ENCODE data around the gene NPFFR2.
"Not testable (repeated sequence)": the region's sequence is repeated elsewhere in the genome, so short reads cannot be mapped to it uniquely, and the experiment has no call there.

The NPFFR2 gene

DNA sequence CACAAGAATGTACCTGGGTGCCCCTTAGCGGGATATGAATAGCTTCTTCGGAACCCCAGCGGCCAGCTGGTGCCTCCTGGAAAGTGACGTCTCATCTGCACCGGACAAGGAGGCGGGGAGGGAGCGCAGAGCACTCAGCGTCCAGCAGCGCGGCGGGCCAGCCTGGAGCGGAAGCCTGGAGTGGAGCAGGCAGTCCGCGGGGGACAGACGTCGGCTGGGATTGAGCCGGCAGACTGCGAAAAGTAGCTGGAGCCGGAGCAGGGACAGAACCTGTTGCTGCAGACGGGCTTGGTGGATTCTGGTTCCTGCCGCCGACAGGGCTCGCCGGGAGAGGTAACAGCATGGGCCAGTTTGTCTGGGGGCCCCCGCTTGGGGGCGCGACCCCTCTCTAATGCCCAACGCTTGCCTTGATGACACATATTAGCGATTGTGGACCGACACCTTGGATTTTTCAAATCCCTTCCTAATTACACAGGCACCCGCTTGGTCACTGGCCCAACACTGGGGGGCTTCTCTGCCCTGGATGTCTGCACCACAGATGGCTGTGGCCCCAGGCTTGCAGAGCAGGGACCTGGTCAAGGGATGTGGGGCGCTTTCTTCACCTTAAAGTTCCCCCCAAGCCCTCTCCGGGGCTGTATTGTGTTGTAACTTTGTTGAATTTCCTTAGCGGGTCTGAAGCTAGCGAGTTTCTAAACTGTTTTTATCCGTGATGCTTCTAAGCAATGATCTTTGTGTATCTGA is at the start of gene NPFFR2:
TSS of gene NPFFR2 (plus strand) at position 133 of the 741 bp plus-strand sequence. CDS start 96,592 bp downstream, outside the sequence.
- DNase-seq: no peak

DNA sequence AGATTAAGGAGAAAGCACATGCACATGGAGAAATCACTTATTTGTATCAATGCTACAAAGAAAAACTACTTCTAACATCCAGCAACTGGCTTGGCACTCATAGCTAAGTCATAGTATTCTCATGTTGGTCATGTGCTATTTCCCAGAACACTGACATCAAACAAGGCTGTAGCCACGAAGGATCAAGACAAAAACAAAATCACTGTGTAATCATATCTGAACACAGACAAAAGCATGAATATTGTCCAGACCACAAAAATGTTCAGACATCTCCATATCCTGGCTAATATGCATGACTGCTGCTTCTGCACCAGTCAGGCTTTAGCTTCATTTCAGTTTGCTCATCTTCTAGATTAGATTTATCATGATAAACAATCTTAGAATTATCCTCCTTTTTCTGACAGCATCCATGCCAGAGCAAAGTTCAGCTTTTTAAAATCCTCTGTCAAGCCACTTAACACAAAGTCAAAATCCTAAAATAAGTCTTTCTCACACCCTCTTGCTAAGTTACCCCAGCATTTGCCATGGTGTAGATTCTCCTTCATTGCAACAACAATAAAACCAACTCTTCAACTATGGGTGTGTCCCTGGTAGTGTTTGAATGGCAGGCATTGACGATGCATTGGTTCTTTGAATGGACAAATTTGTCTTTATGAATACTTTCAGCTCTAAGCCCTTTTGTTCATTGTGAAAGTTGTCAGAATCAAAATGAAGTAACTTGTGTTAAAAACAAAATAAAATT is 39.1 kb upstream of the NPFFR2 start:
- no peak for DNase-seq

DNA sequence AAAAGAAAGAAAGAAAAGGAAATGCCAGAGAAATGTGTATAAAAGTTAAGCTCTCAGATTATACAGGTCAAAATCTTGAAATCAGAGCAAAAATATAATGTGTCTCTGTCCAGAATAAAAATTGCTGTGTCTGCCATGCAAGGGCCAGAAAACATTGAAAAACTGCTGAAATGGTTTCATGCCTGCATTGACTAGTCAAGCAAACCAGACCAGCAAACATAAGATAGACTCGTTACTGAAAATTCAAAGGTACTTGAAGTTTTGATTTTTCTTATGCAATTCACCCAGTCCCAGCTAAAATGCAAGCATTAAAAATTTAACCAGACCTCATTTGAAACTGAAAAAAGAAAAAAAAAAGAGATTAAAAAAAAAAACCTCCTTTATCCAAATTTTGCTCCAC is 37.2 kb upstream of the NPFFR2 start:
- no peak for DNase-seq

DNA sequence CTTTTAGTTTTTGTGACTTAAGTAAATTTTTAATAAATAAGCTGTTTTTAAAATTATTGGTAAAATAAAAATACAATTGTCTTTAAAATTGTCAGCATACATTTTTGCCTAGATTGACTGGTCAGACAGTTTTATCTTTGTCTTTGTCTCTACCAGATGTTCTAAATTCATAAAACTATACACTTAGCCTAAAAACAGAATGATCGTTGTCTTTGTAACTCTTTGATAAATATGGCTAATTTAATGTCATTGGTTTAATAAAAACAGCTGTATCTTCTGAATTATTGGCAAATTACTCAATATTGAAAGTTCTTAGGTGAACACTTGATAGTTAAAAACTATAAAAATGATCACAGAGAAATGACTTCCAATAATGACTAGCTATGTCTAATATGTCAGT is 36.5 kb upstream of the NPFFR2 start:
- DNase-seq: no peak

GRCh38 chr4:72006586-72006985 is 25.2 kb upstream of the NPFFR2 start:
- DNase-seq: no peak

- no peak for DNase-seq
Measured at GRCh38 chr4:72011906-72012305, 19.9 kb upstream of the NPFFR2 start.

GRCh38 chr4:72016011-72016410 is 15.8 kb upstream of the NPFFR2 start:
- no peak for DNase-seq

GRCh38 chr4:72019688-72020087 is 12.1 kb upstream of the NPFFR2 start:
- DNase-seq: no peak

DNA sequence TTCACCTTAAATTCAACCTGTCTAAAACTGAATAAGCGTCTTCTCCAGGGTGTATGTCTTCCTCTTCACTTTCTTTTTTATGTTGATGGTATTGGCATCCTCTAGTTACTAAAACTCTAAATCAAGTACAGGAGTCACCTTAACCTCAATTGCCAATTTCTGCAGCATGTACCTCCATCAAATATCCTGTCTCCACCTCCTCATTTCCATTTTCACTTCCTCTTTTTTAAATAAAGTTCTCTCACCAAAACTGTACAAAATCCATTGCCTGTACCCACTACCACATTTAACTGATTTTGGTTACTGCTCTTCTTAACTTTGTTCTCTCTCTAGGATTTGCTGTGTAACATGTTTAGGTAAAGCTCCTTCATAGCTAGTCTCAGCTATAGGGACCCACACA is 9.2 kb upstream of the NPFFR2 start:
- DNase-seq: no peak

DNA sequence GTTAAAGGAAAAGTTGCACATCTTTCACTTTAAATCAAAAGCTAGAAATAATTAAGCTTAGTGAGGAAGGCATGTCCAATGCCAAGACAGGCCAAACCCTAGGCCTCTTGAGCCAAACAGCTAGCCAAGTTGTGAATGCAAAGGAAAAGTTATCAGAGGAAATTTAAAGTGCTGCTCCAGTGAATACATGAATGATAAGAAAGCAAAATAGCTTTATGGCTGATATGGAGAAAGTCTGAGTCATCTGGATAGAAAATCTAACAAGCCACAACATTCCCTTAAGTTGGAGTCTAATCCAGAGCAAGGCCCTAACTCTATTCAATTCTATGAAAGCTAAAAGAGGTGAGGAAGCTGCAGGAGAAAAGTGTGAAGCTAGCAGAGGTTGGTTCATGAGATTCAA is 23.8 kb downstream of the NPFFR2 start:
- DNase-seq: no peak

- no peak for DNase-seq
Measured at GRCh38 chr4:72063726-72064125, 31.9 kb downstream of the NPFFR2 start.

DNA sequence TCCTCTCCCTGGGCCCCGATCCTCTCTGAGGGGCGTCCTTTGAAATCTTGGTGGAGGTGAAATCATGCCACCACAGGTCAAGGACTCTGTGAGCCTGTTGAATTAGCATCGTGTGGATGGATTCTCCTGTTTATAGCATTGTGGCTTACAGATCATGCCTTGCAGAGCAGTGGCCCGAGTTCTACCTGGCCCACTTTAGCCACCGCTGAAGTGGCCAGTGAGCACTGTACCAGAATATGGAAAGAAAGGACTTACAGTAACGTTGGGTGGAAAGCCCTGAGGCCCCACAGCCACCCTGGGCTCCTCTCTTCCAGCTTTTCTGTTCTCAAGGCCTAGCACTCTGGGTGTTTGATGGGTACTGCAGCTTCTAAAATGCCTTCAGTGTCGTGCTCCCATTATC is 35.3 kb downstream of the NPFFR2 start:
- DNase-seq: no peak

DNA sequence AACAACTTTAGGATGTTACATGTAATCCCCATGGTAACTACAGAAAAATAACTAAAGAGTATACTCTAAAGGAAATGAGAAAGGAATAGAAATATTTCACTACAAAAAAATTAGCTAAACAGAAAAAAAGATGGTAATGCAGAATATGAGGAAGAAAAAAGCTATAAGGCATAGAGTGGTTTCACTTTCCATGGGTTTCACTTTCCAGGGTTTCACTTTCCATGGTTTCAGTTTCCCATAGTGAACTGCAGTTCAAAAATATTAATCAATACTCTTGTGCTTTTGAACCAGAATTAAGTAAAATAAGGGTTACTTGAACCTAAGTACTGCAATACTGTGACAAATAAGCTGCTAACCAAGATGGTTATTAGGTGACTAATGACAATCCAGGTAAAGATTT is 42.0 kb downstream of the NPFFR2 start:
- no peak for DNase-seq

DNA sequence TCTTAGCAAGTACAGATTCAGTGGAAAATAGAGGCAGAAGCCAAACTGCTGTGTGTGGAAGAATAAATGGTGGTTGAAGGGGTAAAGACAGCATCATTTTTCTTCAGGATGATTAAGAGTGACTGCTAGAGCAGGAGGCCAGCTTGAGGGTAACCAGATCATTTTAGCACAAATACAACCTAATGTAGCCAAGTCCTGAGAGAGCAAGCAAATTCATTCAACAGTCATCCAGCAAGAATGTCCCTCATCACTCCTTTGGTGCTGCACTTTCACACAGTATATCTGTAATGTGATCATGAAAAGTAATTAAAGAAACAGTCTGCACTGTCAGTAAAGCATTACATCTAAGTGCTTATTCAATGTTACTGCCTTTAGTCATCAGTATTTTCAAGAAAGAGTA is 44.8 kb downstream of the NPFFR2 start:
- DNase-seq: no peak

- DNase-seq: no peak
Measured at GRCh38 chr4:72077346-72077745, 45.5 kb downstream of the NPFFR2 start.

- no peak for DNase-seq
Measured at GRCh38 chr4:72084587-72085011, 52.8 kb downstream of the NPFFR2 start.

- not testable (repeated sequence) for DNase-seq
Measured at GRCh38 chr4:72090606-72091005, 58.8 kb downstream of the NPFFR2 start.

DNA sequence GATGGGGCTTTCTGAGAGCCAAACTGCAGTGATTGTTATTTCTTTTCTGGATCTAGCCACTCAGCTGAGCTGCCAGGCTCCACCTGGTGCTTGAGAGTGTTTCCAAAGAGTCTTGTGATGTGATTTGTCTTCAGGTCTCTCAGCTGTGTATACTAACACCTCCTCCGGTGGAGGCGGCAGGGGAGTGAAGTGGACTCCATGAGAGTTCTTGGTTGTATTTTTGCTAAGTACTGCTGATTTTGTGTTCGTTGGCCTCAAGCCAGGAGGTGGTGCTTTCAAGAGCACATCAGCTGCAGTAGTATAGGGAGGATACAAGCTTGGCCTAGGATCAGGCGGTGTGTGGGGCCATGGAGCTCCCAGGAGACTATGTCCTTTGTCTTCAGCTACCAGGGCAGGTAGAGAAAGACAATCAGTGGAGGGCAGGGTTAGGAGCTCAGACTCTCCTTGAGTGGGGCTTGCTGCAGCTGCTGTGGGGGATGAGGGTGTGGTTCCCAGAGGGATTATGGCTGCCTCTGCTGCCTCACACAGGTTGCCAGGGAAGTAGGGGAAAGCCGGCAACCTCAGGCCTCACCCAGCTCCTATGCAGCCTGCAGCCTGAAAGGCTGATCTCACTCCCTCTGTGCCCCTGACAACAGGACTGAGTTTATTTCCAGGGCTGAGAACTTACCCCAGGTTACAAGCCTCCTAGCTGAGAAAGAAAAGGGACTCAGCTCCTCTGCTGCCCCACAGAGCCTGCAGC is 62.4 kb downstream of the NPFFR2 start:
- no peak for DNase-seq

DNA sequence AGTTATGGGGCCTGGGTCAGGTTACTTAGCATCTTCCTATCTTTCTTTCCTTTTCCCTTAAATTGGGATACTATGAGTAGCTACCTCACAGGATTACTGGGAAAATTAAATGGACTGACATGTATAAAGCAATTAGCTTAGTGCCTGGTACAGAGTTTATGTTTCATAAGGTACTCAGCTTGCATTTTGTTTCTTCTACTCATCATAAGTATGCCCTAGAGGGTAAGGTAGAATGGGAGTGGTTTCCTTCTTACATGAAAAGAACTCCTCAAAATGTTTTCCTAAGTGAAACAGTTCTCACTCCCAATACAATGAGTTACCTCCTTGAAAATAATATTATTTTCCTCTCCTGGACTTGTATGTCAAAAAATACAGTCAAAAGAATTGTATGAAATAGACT is 75.7 kb downstream of the NPFFR2 start:
- no peak for DNase-seq

- no peak for DNase-seq
Measured at GRCh38 chr4:72109364-72109763, 77.6 kb downstream of the NPFFR2 start.

GRCh38 chr4:72109959-72110497 is 78.2 kb downstream of the NPFFR2 start:
- no peak for DNase-seq

- DNase-seq: no peak
Measured at GRCh38 chr4:72110886-72111285, 79.1 kb downstream of the NPFFR2 start.

- no peak for DNase-seq
Measured at GRCh38 chr4:72111863-72112262, 80.1 kb downstream of the NPFFR2 start.
